ENCODE data around the gene AAK1.

DNA sequence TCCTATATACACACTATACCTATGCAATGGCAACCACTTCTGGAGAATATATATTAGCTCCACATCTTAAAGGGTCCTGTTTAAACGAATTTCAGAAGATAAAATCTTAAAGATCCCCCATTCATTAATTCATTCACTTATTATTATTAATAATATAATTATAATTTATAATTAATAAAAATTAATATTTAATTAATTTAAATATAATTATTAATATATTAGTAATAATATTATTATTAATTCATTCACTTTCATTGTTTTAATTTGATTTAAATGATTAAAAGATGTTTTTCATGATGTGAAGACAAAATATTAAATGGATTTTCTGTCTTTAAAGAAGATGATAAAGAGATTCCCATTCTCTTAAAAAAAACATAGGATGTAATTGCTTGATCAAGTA is 227.4 kb downstream of the AAK1 start:
- TF ChIP-seq, protein P1, sequence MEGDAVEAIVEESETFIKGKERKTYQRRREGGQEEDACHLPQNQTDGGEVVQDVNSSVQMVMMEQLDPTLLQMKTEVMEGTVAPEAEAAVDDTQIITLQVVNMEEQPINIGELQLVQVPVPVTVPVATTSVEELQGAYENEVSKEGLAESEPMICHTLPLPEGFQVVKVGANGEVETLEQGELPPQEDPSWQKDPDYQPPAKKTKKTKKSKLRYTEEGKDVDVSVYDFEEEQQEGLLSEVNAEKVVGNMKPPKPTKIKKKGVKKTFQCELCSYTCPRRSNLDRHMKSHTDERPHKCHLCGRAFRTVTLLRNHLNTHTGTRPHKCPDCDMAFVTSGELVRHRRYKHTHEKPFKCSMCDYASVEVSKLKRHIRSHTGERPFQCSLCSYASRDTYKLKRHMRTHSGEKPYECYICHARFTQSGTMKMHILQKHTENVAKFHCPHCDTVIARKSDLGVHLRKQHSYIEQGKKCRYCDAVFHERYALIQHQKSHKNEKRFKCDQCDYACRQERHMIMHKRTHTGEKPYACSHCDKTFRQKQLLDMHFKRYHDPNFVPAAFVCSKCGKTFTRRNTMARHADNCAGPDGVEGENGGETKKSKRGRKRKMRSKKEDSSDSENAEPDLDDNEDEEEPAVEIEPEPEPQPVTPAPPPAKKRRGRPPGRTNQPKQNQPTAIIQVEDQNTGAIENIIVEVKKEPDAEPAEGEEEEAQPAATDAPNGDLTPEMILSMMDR (IDR thresholded peaks at IDR 0.05): no peak
- TF ChIP-seq POLR2A (IDR thresholded peaks at IDR 0.05): no peak
